ENCODE measurements around the gene MARK3.

The MARK3 gene

DNA sequence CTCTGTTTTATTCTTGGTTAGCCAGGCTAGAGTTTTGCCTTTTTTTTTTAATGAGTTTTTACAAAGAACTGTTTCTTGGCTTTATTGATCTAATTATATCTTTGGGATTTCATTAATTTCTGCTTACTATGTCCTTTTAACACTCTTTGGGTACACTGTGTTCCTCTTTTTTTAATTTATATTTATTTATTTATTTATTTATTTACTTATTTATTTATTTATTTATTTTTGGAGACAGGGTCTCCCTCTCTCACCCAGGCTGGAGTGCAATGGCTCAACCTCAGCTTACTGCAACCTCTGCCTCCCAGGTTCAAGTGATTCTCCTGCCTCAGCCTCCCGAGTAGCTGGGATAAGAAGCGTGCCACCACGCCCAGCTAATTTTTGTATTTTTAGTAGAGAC, 15.1 kb upstream of the MARK3 start:
- DNase-seq: no peak

DNA sequence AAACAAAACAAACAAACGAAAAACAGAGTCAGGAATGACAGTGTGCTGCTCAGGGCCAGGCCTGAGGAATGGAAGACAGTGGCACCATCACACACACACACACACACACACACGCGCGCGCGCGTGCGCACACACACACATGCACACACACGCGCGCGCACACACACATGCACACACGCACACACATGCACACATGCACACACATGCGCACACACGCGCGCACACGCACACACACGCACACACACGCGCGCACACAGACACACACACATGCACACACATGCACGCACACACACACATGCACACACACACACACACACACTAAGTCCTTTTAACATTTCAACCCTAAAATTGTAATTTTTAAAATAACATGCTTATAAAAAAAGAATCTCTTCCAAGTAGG, 13.2 kb upstream of the MARK3 start:
- no peak for DNase-seq

DNA sequence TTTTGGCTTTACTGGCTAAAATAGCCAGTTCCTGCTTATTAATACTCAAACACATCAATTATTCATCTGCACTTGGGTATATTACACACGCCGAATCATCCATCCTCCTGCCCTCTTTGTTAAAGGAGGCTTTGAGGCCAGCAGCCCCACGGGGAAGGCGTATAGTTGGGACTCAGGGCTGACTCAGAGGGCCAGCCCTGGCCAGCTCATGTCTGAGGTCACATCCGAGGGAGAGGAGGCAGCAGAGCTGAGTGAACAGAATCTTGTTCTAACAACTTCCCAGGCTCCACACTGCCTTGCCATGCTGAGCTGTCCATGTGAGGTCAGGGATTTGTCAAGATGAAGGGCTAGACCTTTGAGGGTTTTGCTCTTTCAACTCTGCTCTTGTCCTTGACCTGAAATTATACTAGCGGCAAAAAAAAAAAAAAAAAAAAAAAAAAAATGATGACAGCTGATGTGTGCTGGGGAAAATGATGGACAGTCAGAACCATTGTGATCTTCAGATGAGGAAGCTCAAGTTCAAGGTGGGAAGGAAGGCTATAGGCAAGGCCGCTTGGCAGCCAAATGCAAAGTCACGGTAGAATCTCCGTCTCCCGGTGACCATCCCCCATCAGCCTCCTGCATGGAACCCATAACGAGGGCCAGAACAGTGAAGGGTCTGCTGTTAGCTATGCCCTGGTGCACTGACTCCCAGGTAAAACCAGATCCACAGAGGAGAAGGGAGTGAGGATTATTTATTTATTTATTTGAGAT, 12.5 kb upstream of the MARK3 start:
- DNase-seq: no peak

DNA sequence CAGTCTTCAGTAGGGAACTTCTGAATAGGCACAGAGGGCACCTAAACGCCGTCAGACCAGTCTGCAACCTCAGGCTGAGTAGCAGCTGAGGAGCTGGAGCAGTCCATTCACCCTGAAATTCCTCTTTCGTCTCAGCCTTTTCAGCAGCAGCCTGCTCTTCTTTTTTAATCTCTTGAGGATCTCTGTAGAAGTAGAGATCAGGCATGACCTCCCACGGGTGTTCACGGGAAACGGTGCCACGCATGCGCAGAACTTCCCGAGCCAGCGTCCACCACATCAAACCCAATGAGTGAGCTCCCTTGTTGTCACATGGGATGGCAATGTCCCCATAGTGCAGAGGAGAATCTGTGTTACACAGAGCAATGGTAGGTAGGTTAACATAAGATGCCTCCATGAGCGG, 11.1 kb upstream of the MARK3 start:
- no peak for DNase-seq

DNA sequence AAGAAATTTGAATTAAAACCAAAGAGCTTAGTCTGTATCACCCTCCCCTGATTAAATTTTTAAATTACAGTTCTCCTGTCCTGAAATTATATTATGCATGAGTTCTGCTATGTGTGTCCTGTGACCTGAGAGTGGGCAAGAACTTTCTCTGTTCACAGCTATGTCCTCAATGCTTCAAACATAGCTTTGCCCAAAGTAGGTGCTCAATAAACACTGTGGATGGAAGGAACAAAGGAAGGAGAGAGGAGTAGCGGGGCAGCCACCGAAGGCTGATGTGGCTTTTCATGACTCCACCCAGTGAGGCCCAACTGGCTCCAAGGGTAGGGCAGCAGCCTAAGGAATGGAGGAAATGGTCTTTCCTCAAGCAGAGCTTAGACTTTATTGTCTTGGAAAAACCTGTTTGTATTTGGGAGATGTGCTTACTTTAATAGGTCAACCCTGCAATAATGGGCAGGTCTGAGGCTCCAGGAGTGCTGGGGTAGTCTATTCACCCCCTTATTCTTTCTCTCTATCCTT, 7.6 kb upstream of the MARK3 start:
- no peak for DNase-seq

DNA sequence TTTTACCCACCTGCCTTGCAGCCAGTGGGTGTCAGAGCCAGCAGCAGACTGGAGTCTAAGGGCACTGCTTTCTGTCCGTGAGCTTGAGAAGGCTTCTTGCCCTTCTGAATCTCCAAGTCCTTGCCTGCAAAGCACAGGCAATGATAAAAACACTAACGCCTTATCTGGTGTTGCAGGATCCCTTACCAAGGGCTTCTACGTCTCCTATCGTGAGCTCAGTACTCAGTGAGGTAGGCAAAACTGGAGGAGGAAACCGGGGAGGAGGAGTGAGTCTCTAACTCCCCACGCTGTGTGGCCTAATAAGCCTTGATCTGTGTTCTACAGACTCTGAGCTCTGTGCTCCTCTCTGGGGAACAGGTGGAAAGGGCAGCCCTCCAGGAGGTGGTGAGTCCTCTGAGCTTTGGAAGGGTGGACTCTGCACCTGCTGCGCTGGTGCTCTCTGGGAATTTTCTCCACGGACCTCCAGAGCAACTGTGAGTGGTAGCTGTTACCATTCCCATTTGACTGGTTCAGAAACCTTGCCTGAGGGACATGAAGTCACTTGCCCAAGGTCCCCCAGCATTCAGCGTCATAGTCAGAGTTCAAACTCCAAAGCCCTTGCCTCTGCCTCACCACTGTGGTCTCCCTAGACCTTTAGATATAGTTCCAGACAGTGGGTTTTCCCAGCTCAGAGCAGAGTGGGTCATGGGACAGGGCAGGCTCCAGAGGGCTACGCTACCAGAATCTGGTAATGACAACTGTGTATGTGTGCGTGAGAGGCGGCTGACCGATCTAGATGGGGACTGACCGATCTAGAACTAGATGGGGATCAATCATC, 7.0 kb upstream of the MARK3 start:
- DNase-seq: no peak

DNA sequence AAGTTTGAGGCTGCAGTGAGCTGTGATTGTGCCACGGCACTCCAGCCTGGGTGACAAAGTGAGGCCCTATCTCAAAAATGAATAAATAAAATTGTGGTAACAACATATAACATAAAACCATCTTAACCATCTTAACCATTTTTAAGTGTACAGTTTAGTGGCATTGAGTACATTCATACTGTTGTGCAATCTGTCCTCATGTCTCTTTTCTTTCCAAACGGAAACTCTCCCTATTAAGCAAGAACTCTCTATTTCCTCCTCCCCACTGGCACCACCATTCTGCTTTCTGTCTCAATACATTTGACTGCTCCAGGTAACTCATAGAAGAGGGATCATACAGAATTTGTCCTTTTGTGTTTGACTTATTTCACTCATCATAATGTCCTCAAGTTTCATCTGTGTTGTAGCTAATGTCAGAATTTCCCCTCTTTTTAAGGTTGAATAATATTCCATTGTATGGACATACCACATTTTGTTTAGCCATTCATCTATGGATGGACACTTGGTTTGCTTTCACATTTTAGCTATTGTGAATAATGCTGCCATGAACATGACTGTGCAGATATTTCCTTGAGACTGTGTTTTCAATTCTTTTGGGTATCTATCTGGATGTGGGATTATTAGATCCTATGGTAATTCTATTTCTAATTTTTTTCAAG, 4.4 kb upstream of the MARK3 start:
- no peak for DNase-seq

DNA sequence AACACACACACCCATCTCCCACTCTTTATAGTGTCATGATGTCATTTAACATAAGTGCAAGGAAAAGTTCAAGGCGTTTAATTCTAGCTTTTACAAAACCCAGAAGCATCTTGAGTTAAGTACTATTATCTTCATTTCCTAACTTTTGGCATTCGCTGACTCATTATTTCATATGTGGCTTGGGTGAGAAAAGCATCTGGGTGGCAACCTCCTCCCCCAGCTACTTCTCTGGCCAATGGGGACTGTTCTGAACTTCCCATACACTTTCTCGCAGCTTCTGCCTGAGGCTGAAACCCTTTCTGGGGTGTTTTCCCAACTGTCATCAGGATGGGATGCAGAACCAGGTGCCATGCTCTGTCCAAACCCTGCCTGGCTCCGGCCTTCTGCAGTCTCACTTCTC, 2.8 kb upstream of the MARK3 start:
- DNase-seq: no peak

DNA sequence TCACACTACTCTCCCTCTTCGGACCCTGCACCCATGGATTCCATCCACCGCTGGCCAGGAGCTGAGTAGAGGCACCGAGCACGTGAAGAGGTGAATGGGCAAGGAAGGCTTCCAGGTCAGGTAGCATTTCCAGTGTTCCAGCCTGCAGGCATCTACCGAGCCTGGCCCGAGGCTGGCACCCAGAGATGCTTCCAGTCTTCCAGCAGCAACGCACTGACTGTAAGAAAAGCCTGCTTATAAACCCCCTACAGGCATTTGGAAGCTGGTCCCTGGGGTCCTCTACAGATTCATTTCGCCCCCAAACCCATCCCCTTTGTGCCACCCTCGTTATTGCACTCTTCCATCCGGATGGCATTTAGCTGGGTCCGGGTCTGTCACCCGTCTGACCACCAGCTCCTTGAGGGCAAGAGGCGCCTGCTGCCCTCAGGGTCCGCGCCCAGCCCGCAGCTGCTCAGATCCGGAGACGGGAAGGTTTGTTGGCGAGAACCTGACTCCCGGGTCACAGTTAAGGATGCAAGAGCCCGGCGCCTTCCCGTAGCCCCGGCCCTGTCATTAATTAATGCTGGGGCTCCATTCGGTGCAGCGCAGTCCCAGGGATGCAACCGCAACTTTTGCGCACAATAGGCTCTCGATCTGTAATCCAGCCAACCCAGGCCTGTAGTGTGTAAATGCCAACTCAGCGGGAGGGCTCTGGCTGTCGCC, 614 bp upstream of the MARK3 start:
- no peak for DNase-seq

DNA sequence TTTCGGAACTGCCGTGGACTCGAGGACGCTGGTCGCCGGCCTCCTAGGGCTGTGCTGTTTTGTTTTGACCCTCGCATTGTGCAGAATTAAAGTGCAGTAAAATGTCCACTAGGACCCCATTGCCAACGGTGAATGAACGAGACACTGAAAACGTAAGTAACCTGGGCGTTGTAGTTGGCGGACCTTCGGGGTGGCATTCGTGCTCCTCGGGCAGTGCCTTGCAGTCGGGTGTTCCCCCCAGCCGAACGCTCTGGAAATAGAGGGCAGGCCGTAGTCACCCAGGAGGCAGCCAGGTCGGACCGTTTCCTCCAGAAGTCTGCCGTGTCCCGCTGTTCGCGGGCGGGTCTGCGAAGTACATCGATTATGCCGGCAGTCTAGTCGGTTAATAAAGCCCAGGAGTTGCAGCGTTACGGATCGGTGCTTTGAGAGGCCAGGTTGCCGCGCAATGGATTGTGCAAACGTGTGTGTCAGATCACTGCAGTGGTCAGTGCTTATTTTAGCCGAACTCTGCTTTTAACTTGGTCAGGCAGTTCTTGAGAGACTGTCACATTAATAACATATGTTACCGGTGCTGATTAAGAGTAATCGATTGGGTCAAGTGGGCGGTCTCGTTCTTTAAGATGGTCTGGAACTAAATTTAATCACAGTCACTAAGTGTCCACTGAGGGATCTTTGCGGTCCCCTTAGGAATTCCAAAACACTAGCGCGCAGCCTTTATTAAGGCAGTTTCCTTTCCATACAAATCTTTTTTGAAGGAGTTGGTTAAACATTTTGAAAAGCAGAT, 906 bp downstream of the MARK3 start:
- DNase-seq: peak; percentile 81

DNA sequence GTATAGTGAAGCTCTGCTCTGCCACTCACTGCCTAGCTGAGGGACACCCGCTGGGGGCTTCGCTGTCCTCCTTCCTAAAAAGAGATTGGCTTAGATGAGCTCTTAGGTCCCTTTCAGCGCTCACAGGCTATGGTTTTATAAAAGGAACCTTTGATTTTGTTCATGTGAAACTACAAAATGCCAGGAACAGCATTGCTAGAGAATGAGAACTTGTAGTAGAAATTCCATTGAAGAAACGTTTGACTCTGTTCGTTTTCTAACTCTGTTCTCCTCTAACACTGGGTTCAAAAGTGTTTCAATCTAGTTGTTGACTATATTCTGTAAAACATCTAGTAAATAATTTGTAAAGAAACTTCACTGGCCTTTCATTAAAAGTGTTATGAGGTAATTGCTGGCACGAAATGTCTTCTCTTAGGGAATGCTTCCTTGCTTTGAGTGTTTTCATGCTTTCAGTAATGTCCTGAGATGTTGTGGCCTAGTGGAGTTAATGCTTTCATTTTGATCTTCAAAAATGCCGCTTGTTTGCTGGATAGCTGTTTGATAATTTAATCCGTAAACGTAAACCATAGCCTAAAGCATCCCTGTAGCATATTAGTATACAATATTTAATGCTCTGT, 1.6 kb downstream of the MARK3 start:
- no peak for DNase-seq

DNA sequence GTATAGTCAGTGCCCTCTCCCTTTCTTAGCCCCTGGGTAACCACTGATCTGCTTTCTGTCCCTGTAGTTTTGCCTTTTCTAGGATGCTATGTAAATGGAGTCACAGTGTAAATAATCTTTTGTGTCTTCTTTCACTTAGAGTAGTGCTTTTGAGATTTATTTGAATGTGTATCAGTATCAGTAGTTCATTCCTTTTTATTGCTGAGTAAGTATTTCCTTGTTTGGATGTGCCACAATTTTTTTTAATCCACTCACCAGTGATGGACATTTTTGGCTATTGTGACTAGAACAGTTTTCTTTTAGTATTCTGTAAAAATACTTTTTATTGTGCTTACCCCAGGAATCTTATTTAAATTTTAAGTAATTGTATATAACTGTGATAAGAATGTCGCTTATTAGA, 3.4 kb downstream of the MARK3 start:
- no peak for DNase-seq

DNA sequence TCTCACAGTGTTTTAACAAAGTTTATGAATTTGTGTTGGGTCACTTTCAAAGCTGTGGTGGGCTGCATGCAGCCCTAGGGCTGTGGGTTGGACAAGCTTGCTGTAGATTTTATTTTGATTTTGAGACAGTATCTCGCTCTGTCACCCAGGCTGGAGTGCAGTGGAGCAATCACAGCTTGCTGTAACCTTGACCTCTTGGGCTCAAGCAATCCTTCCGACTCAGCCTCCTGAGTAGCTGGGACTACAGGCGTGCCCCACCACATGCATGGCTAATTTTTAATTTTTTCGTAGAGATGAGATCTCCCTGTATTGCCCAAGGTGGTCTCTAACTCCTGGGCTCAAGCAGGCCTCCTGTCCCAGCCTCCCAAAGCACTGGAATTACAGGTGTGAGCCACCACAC, 5.4 kb downstream of the MARK3 start:
- DNase-seq: no peak

DNA sequence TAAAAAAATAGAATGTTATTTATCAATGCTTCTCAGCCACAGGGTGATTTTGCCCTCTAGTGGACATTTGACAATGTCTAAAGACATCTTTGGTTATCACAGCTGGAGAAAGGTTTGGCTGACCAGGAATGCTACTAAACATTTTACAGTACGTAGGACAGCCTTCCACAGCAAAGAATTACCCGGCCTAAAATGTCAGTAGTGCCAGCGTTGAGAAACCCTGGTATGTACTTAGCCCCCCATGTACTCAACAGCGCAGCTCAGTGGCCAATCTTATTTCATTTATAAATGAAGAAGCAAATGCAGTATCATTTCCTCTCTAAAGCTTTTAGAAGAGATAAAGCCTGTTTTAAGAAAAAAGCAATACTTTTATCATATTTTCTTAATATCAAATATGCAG, 5.8 kb downstream of the MARK3 start:
- DNase-seq: peak; percentile 75

DNA sequence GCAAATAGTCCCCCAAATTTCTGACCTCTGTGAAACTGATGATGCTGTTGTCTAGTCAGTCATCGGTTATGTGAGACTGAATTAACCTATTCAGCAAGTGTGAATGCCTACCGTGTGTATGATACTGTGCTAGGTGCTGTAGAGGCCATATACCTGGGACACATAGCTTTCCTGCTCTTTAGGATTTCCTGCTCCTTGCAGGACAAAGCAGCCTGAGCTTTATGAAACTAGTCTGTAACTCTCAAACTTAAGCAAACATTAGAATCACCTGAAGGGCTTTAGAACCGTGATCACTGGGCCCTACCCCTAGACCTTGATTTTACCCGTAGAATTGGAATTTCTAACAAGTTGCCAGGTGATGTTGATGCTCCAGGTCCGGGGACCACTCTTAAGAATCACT, 6.9 kb downstream of the MARK3 start:
- no peak for DNase-seq

DNA sequence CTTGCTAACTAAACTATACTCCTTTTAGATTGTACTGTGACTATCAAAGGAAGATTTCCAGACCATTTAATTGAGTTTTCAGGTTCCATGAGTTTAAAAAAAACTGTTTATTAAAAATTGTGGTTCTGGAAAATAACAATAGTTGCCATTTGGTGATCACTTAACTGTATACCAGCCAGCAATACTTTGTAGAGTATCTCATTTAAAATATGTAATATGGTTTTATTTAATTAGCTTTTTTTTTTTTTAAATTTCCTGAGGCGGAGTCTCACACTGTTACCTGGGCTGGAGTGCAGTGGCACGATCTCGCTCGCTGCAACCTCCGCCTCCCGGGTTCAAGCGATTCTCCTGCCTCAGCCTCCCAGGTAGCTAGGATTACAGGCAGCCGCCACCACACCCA, 7.4 kb downstream of the MARK3 start:
- DNase-seq: no peak

DNA sequence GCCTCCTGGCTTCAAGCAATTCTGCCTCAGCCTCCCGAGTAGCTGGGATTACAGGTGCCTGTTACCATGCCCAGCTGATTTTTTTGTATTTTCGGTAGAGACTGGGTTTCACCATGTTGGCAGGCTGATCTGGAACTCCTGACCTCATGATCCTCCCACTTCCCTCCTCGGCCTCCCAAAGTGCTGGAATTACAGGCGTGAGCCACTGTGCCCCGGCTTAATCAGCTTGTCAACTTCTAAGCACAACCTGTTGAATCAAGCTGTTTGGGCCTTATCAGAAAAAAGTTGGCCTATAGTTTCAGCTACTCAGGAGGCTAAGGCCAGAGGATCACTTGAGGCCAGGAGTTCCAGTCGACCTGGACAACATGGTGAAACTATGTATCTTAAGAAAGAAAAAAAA, 7.9 kb downstream of the MARK3 start:
- no peak for DNase-seq

DNA sequence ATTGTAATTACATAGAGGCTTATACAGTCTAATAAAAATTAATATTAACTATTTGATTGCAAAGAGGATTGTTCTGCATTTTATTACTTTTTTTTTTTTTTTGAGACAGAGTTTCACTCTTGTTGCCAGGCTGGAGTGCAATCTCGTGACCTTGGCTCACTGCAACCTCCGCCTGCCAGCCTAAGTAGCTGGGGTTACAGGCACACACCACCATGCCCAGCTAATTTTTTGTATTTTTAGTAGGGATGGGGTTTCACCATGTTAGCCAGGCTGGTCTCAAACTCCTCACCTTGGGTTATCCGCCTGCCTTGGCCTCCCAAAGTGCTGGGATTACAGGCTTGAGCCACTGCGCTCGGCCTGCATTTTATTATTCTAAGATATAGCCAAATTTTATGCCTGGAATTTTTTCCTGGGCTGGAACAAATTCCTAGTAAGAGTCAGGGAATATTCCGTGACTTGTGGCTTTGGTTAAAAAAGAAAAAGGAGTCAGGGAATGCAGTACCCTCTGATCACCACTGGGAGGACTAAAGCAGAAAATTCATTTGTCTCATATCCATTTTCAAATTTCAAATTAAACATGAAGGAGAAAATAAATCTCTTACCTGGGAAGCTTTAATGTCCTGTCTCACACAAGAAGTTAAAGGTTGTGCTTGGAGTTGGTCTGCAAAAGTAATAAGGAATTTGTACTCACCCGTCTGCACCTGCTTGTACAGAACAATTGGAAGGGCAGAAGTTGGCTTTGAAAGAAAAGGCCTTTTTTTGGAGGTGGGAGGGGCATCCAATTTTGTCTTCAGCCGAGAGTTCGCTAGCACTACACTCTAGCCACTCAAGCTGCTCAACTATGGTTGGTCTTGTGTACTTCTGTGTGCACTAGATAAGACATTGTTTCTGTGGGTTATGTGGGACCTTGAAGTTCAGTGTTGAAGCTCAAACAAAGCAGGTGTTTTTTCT, 8.7 kb downstream of the MARK3 start:
- DNase-seq: no peak

DNA sequence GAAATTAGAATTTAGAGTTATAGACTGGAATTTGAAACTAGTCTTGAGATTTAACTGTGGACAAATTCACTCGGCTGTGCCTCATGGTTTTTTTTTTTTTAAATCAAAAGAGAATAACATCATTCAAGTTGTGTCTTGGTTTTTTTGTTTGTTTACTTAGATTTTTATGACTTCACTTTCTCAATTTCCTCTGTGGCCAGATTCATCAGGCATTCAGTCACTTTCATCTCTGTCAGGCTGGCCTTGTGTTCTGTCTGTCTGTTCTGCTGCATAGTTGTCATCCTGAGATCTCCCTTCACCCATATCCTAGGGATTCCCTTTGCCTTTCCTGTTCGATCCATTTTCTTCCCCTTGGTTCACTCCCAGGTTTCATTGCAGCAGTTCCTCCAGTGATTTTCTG, 10.0 kb downstream of the MARK3 start:
- DNase-seq: no peak

DNA sequence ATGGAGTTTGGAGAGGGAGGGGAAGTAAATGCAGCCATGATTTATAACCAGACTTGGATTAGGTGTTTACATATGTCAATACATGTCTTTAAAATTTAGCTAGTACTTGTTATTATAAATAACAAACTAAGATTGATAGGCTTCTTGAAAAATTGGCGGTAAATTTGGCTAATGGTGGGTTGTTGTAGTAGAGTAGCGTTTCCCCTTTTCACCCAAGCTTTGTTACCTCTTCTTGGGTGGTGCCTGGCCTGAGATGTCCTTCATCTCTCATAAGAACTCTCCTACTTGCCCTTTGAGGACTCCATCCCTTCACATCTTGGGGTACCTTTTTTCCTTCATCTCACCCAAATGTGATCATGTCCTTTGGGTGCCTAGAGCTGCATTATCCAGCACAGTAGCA, 11.2 kb downstream of the MARK3 start:
- DNase-seq: no peak
